Endometrial microvascular endothelial cells (primary cell): ENCODE results near the gene MPG. TPM values are rescaled to one million over a fixed set of nuclear protein-coding genes. Genes with fewer than 3 reads are reported as not detected.

ENCODE experiments used
- in situ Hi-C: cut with HindIII; loops from 2 replicates; pipeline ENCODE4 v1.10.0; 2017; ENCODE audit warnings: low sequenced_read_pairs, low pct_unique_long_range_greater_than_20kb; ENCODE audit errors: inconsistent ontology term
- total RNA-seq: library from RNA; depleted of rRNA; stranded (reverse); fragments of >200 nt; gene quantifications from one replicate; pipeline ENCODE4 v1.2.3, GENCODE V29; 2015; ENCODE audit errors: inconsistent ontology term

MPG gene
- total RNA-seq, 1 donor from 2014 or later: 160 TPM

- in situ Hi-C loops: no loop called here
These were observed 685 bp upstream of the MPG start for GRCh38 chr16:77273-77806.

- in situ Hi-C loops: no loop called here
These were observed 572 bp downstream of the MPG start for GRCh38 chr16:78444-79150.

DNA sequence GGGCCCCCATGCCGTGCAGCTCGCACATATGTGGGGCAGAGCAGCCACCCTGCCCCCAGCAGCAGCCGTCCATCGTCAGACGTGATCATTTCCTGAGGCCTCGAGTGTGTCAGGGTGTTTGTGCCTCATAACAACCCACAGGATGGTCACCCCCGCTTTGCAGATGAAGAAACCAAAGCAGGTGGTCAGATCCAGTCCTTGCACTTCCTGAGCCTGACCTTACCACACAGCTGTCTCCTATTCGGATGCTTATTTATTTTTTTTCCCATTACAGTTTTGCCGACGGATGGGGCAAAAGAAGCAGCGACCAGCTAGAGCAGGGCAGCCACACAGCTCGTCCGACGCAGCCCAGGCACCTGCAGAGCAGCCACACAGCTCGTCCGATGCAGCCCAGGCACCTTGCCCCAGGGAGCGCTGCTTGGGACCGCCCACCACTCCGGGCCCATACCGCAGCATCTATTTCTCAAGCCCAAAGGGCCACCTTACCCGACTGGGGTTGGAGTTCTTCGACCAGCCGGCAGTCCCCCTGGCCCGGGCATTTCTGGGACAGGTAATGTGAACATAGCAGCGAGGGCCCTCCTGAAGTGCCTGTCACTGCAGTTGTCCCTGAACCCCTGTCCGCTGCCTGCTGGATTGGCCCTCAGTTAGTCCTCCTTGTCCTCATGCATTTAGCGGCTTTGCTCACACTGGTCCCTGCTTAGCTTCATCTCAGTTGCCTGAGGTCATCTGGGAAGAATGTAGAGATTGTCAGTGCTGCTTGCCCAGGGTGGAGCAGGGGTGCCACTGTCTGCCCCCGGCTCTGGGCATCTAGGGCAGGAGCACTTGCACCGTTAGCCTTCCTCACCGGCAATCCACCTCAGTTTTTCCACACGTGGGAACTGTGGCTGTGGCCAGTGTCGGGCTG is 1.4 kb downstream of the MPG start:
- in situ Hi-C loops: no loop called here

GRCh38 chr16:83060-83603 is 5.1 kb downstream of the MPG start:
- in situ Hi-C loops: no loop called here

GRCh38 chr16:83781-84615 is 6.0 kb downstream of the MPG start:
- in situ Hi-C loops: no loop called here

- in situ Hi-C loops: no loop called here
These were observed 6.8 kb downstream of the MPG start for GRCh38 chr16:84718-85406.

DNA sequence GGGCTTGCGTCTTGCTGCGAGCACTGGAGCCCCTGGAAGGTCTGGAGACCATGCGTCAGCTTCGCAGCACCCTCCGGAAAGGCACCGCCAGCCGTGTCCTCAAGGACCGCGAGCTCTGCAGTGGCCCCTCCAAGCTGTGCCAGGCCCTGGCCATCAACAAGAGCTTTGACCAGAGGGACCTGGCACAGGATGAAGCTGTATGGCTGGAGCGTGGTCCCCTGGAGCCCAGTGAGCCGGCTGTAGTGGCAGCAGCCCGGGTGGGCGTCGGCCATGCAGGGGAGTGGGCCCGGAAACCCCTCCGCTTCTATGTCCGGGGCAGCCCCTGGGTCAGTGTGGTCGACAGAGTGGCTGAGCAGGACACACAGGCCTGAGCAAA is 7.4 kb downstream of the MPG start:
- in situ Hi-C loops: no loop called here

- in situ Hi-C loops: no loop called here
These were observed 7.8 kb downstream of the MPG start for GRCh38 chr16:85865-86264.

DNA sequence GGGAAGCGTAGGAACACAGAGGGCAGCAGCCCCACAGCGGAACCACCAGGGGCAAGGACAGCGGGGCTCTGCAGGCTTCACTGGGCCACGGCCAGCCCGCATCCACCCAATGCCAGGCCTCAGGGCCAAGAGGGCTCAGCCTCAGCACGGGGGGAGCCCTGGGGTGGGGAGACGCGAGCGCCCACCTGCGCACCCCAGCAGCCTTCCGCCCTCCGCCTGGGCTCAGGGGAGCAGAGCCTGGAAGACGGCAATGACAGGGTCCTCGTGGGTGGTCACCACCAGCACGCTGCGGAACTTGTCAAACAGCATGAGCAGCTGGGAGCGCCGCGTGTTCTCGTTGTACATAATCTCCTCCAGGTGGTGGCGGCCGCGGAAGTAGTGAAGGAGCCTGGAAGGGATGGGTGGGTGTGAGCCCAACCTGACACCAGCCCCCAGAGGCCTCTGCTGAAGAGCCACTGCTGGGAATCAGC is 8.5 kb downstream of the MPG start:
- in situ Hi-C loops: no loop called here

DNA sequence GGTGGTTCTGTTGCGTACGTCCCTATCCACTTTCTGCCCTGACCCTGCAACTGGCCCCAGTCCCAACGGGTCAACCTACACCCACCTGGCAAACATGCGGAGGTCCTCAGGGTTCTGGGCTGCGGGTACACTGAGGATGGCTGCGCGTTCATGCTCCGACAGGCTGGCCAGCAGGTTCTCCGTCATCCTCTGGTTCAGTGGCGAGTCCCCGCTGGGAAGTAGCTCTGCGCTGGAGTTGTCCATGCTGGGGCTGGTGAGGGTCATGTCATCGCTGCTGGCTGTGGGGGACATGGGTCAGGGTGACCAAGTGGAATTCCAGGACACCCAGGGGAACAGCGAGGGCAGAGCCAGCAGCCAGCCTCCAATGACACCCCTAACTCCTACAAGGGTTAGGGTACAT is 10.6 kb downstream of the MPG start:
- in situ Hi-C loops: no loop called here

GRCh38 chr16:89391-90302 is 11.6 kb downstream of the MPG start:
- in situ Hi-C loops: no loop called here

DNA sequence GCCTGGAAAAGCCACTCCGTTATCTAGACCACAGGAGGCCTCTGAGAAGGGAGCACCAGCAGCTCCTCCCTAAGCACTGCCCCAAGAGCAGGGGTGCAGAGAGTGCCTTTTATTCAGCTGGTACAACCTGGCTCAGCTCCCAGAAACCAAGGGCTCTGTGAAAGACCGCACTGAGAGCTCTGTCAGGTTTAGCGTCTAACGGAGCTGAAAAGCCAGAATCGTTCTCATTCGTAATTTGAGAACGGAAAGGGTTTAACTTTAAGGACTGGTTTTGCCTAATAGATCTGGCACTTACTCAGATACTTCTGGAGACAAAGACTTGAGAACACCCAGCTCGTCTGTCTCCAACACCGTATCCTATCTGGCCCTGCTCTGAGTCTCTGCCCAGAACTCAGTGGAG is 13.5 kb downstream of the MPG start:
- in situ Hi-C loops: no loop called here

DNA sequence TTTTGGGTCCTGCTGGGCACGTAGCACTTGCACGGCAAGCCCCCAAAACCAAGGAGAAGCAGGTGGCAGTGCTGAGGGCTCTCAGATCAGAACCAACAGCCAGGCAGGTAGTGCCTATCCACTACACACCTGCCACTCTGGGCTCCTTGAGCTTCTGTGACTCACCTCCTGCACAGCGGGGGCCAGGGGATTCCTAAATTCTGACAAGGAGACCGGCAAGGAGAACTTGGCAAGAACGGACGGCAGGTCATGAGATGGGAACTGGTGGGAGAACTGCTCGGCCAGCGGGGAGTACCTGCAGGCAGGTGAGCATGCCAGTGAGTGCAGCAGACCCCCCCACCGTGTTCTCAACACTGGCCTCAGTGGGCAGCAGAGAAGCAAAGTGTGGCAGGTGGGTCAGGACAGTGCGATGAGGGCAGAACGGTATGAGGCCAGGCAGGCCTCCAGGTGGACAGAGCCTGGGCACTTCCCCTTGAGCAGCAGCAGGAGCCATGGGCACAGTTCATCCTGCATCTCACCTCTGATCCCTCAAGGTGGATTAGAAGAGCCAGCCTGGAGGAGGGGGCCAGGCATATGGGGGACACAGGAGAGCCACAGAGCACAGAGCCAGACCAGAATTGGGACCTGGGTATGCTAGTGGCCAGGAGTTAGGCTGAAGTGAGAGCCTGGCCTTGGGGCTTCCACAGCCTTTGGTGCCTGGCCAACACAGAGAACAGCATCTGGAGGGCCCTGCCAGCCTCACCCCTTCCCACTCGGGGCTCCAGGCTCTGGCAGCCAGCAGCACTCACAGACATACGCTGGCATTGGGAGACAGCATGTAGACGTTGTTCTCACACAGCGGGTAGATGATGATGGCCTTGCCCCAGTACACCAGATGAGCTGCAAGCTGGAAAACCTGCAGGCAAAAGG is 14.7 kb downstream of the MPG start:
- in situ Hi-C loops: no loop called here

- in situ Hi-C loops: no loop called here
These were observed 16.9 kb downstream of the MPG start for GRCh38 chr16:94918-95265.

GRCh38 chr16:96935-97381 is 18.9 kb downstream of the MPG start:
- in situ Hi-C loops: no loop called here

- in situ Hi-C loops: no loop called here
These were observed 19.8 kb downstream of the MPG start for GRCh38 chr16:97822-98221.
